ENCODE results near the gene AKT1. TPM values are rescaled to one million over a fixed set of nuclear protein-coding genes. Genes with fewer than 3 reads are reported as not detected.

AKT1 gene
- total and polyA plus RNA-seq, 2 of the 13 experiments (the other 11 are each of a cell fraction or from before 2014, with no cell fraction given), result 96.2 to 116 TPM

DNA sequence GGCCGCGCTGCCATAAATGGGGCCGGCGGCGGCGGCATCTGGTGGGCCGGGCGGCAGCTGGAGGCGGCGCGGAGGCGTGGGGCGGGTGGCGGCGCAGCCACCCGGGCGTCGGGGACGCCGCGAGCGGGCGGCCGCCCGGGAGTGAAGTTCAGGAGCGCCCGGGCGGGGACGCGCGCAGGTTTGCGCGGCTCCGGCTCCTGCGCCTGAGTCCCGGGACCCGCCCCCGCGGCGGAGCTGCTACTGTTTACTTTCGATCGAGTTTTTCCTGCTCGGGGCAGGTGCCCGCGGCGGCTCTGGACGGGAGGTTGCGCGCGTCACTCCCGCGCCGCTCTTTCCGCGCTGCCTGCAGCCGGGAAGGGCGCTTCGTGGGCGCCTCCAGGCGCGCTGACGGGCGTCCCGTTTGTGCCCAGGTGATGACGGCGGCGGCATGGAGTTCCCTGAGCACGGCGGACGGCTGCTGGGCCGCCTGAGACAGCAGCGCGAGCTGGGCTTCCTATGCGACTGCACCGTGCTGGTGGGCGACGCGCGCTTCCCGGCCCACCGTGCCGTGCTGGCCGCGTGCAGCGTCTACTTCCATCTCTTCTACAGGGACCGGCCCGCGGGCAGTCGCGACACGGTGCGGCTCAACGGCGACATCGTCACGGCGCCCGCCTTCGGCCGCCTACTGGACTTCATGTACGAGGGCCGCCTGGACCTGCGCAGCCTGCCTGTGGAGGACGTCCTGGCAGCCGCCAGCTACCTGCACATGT is 5.4 kb upstream of the AKT1 start, which contains the start of gene ZBTB42 (continued):
- TF ChIP-seq, protein P1, sequence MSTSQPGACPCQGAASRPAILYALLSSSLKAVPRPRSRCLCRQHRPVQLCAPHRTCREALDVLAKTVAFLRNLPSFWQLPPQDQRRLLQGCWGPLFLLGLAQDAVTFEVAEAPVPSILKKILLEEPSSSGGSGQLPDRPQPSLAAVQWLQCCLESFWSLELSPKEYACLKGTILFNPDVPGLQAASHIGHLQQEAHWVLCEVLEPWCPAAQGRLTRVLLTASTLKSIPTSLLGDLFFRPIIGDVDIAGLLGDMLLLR (CRISPR knock-in tag; IDR thresholded peaks at IDR 0.05), result 0 out of 2 replicates have a peak, but pooled peaks have one; percentile 38
- TF ChIP-seq, protein P2, sequence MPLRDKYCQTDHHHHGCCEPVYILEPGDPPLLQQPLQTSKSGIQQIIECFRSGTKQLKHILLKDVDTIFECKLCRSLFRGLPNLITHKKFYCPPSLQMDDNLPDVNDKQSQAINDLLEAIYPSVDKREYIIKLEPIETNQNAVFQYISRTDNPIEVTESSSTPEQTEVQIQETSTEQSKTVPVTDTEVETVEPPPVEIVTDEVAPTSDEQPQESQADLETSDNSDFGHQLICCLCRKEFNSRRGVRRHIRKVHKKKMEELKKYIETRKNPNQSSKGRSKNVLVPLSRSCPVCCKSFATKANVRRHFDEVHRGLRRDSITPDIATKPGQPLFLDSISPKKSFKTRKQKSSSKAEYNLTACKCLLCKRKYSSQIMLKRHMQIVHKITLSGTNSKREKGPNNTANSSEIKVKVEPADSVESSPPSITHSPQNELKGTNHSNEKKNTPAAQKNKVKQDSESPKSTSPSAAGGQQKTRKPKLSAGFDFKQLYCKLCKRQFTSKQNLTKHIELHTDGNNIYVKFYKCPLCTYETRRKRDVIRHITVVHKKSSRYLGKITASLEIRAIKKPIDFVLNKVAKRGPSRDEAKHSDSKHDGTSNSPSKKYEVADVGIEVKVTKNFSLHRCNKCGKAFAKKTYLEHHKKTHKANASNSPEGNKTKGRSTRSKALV (CRISPR knock-in tag; IDR thresholded peaks at IDR 0.05), result peak; percentile 90
- TF ChIP-seq MAF1 (CRISPR knock-in tag; IDR thresholded peaks at IDR 0.05; ENCODE audit: borderline replicate concordance) (no peak), NFE2L1 (CRISPR knock-in tag; IDR thresholded peaks at IDR 0.05; ENCODE audit: borderline replicate concordance) (peak; percentile 14; the same call in 1 of the 2 replicates), SOX6 (IDR thresholded peaks at IDR 0.05) (no peak), SOX6 (CRISPR knock-in tag; IDR thresholded peaks at IDR 0.05) (0 out of 2 replicates have a peak, but pooled peaks have one; percentile 31), POLR2G (IDR thresholded peaks at IDR 0.05; ENCODE audit: low read depth, low read length) (peak; percentile 54; the same call in 1 of the 2 replicates), NFKBIZ (CRISPR knock-in tag; IDR thresholded peaks at IDR 0.05) (0 out of 2 replicates have a peak, but pooled peaks have one; percentile 22), ZNF629 (CRISPR knock-in tag; conservative IDR thresholded peaks at IDR 0.05) (0 out of 2 replicates have a peak, but pooled peaks have one; percentile 11), ZFP41 (CRISPR knock-in tag; IDR thresholded peaks at IDR 0.05; ENCODE audit: borderline replicate concordance) (0 out of 2 replicates have a peak, but pooled peaks have one; percentile 44)
- TF ChIP-seq, protein P3, sequence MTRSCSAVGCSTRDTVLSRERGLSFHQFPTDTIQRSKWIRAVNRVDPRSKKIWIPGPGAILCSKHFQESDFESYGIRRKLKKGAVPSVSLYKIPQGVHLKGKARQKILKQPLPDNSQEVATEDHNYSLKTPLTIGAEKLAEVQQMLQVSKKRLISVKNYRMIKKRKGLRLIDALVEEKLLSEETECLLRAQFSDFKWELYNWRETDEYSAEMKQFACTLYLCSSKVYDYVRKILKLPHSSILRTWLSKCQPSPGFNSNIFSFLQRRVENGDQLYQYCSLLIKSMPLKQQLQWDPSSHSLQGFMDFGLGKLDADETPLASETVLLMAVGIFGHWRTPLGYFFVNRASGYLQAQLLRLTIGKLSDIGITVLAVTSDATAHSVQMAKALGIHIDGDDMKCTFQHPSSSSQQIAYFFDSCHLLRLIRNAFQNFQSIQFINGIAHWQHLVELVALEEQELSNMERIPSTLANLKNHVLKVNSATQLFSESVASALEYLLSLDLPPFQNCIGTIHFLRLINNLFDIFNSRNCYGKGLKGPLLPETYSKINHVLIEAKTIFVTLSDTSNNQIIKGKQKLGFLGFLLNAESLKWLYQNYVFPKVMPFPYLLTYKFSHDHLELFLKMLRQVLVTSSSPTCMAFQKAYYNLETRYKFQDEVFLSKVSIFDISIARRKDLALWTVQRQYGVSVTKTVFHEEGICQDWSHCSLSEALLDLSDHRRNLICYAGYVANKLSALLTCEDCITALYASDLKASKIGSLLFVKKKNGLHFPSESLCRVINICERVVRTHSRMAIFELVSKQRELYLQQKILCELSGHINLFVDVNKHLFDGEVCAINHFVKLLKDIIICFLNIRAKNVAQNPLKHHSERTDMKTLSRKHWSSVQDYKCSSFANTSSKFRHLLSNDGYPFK (CRISPR knock-in tag; IDR thresholded peaks at IDR 0.05; ENCODE audit: borderline replicate concordance), result peak; percentile 35; the same call in 1 of the 2 replicates
- TF ChIP-seq, protein P4, sequence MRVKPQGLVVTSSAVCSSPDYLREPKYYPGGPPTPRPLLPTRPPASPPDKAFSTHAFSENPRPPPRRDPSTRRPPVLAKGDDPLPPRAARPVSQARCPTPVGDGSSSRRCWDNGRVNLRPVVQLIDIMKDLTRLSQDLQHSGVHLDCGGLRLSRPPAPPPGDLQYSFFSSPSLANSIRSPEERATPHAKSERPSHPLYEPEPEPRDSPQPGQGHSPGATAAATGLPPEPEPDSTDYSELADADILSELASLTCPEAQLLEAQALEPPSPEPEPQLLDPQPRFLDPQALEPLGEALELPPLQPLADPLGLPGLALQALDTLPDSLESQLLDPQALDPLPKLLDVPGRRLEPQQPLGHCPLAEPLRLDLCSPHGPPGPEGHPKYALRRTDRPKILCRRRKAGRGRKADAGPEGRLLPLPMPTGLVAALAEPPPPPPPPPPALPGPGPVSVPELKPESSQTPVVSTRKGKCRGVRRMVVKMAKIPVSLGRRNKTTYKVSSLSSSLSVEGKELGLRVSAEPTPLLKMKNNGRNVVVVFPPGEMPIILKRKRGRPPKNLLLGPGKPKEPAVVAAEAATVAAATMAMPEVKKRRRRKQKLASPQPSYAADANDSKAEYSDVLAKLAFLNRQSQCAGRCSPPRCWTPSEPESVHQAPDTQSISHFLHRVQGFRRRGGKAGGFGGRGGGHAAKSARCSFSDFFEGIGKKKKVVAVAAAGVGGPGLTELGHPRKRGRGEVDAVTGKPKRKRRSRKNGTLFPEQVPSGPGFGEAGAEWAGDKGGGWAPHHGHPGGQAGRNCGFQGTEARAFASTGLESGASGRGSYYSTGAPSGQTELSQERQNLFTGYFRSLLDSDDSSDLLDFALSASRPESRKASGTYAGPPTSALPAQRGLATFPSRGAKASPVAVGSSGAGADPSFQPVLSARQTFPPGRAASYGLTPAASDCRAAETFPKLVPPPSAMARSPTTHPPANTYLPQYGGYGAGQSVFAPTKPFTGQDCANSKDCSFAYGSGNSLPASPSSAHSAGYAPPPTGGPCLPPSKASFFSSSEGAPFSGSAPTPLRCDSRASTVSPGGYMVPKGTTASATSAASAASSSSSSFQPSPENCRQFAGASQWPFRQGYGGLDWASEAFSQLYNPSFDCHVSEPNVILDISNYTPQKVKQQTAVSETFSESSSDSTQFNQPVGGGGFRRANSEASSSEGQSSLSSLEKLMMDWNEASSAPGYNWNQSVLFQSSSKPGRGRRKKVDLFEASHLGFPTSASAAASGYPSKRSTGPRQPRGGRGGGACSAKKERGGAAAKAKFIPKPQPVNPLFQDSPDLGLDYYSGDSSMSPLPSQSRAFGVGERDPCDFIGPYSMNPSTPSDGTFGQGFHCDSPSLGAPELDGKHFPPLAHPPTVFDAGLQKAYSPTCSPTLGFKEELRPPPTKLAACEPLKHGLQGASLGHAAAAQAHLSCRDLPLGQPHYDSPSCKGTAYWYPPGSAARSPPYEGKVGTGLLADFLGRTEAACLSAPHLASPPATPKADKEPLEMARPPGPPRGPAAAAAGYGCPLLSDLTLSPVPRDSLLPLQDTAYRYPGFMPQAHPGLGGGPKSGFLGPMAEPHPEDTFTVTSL (CRISPR knock-in tag; IDR thresholded peaks at IDR 0.05; ENCODE audit: borderline replicate concordance), result 0 out of 2 replicates have a peak, but pooled peaks have one; percentile 16
- TF ChIP-seq, protein P5, sequence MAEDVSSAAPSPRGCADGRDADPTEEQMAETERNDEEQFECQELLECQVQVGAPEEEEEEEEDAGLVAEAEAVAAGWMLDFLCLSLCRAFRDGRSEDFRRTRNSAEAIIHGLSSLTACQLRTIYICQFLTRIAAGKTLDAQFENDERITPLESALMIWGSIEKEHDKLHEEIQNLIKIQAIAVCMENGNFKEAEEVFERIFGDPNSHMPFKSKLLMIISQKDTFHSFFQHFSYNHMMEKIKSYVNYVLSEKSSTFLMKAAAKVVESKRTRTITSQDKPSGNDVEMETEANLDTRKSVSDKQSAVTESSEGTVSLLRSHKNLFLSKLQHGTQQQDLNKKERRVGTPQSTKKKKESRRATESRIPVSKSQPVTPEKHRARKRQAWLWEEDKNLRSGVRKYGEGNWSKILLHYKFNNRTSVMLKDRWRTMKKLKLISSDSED (CRISPR knock-in tag; IDR thresholded peaks at IDR 0.05), result no peak
